CD4-positive, alpha-beta T cell (primary cell): ENCODE measurements around the gene SUPT6H. TPM values are rescaled to one million over a fixed set of nuclear protein-coding genes. Genes with fewer than 3 reads are reported as not detected.

Experiments used
- ATAC-seq: fragments of 200-7000 bp; cut with Tn5 transposase; one replicate; pipeline ENCODE4 v1.10.0; 2022; ENCODE audit warnings: mild to moderate bottlenecking; ENCODE audit not compliant: poor library complexity
- CTCF ChIA-PET: fragments of 350-600 bp; sonication (Branson Sonifier 250); formaldehyde crosslinking; loops from one replicate; lab custom pipeline; 2021; ENCODE audit warnings: antibody characterized with exemption, inconsistent platforms; lab: Charles Lee
- POLR2A ChIA-PET: fragments of 350-600 bp; sonication (Branson Sonifier 250); formaldehyde crosslinking; loops from one replicate; lab custom pipeline; 2021; ENCODE audit warnings: antibody characterized with exemption, inconsistent platforms; lab: Charles Lee
- DNase-seq, 14 experiments: peaks; one replicate each; pipeline ENCODE4 v3.0.0-alpha.2; 2013 to 2020; ENCODE audit warnings: mixed read lengths in 2 of 14
- H3K27ac ChIP-seq, 2 donors: one replicate each; pipeline versions ENCODE4 v1.5.1 to v1.7.0; 2013; ENCODE audit warnings: low read length in 2 of 2, low read depth in 1 of 2, mild to moderate bottlenecking in 1 of 2
- H3K27me3 ChIP-seq, 2 experiments: 1 replicate in 1 of 2; 2 replicates in 1 of 2; pipeline versions ENCODE4 v1.6.1 to v1.7.0; 2013; ENCODE audit warnings: low read length in 2 of 2, control low read depth in 1 of 2, mild to moderate bottlenecking in 1 of 2, moderate library complexity in 1 of 2; ENCODE audit not compliant: insufficient read depth in 2 of 2, control insufficient read depth in 1 of 2
- H3K36me3 ChIP-seq: one replicate; pipeline ENCODE4 v1.6.1; 2013; ENCODE audit warnings: low read length, control low read depth; ENCODE audit not compliant: insufficient read depth
- H3K4me1 ChIP-seq: one replicate; pipeline ENCODE4 v1.6.1; 2013; ENCODE audit warnings: low read length, control low read depth; ENCODE audit not compliant: insufficient read depth
- H3K4me3 ChIP-seq: one replicate; pipeline ENCODE4 v1.5.1; 2013; ENCODE audit warnings: mild to moderate bottlenecking, low read length, moderate library complexity
- H3K9me3 ChIP-seq, 2 experiments: 1 replicate in 1 of 2; 2 replicates in 1 of 2; pipeline versions ENCODE4 v1.6.1 to v1.7.0; 2013; ENCODE audit warnings: low read length in 2 of 2, mild to moderate bottlenecking in 2 of 2, control low read depth in 1 of 2, moderate library complexity in 1 of 2; ENCODE audit not compliant: control insufficient read depth in 1 of 2, insufficient read depth in 1 of 2
- H3K27ac Mint-ChIP-seq: one replicate; pipeline ENCODE4 v1.8.0; 2020; ENCODE audit warnings: mixed read lengths
- H3K27me3 Mint-ChIP-seq: one replicate; pipeline ENCODE4 v1.8.0; 2021; ENCODE audit warnings: mixed read lengths
- H3K36me3 Mint-ChIP-seq: one replicate; pipeline ENCODE4 v1.8.0; 2021; ENCODE audit warnings: low read depth, mixed read lengths
- H3K4me1 Mint-ChIP-seq: one replicate; pipeline ENCODE4 v1.8.0; 2021; ENCODE audit warnings: low read depth, mixed read lengths
- H3K4me3 Mint-ChIP-seq: one replicate; pipeline ENCODE4 v1.8.0; 2020; ENCODE audit warnings: mild to moderate bottlenecking, mixed read lengths
- H3K9me3 Mint-ChIP-seq: one replicate; pipeline ENCODE4 v1.8.0; 2020; ENCODE audit warnings: mixed read lengths
- intact Hi-C, 2 experiments: fragments of 100-400 bp; cut with DNase I in 1 of 2; cut with micrococcal nuclease in 1 of 2; formaldehyde crosslinking; loops; one replicate each; pipeline versions ENCODE4 v1.15.1 to v1.9.0; 2023 to 2025; cut with DNase I, micrococcal nuclease
- total RNA-seq, 174 experiments: library from RNA in 2 of 174; stranded (reverse) in 2 of 174; gene quantifications; one replicate each; pipeline ENCODE4 v1.2.3 and lab custom pipeline; 2021 to 2026
- TF ChIP-seq, protein P1 (sequence below): fragments of 200-600 bp; IDR thresholded peaks from one replicate; pipeline ENCODE4 v1.8.0; 2022; ENCODE audit warnings: antibody characterized with exemption, mild to moderate bottlenecking

SUPT6H gene
- total RNA-seq, 2 experiments from 2014 or later, result 149 to 151 TPM

DNA sequence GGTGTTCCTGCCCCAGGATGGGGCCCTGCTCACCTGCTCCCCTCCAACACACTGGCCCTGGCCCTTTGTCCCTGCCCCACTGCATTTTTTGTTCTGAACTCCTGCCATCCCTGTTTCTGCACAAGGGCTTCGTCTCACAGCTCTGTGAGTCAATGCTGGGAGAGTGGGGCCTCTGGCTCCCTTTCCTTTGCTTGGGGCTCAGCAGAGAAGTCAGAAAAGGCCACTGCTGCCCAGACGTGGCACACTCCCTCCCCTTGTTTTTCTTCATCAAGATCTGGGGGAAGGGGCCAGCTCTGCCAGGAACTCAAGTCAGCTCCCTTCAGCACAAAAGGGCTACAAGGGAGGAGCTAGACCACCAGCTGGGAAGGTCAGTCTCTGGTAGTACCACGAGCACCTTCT, 40.7 kb downstream of the SUPT6H start:
- Mint-ChIP-seq H3K27ac (no peak overlapping the region), H3K4me3 (no peak overlapping the region), H3K9me3 (no peaks in the 10 kb centered on the region), H3K4me1 (no peaks in the 10 kb centered on the region), H3K36me3 (peaks cover 65% of the 10 kb centered on the region), H3K27me3 (no peaks in the 10 kb centered on the region)
- H3K4me1 ChIP-seq, result no peaks in the 10 kb centered on the region
- H3K27me3 ChIP-seq, result no peaks in the 10 kb centered on the region
- CTCF ChIA-PET, result no interaction called here
- no peak for DNase-seq
- POLR2A ChIA-PET, result interaction anchor here (1.6 to 1.7 kb wide), 2 partner anchors 9 to 17 kb away, joined by 5 to 6 read pairs; partner anchors contain the start of genes PROCA1 and RPL23A
- no peak overlapping the region for H3K27ac ChIP-seq
- H3K9me3 ChIP-seq, result no peaks in the 10 kb centered on the region
- no peak overlapping the region for H3K4me3 ChIP-seq
- TF ChIP-seq, protein P1, sequence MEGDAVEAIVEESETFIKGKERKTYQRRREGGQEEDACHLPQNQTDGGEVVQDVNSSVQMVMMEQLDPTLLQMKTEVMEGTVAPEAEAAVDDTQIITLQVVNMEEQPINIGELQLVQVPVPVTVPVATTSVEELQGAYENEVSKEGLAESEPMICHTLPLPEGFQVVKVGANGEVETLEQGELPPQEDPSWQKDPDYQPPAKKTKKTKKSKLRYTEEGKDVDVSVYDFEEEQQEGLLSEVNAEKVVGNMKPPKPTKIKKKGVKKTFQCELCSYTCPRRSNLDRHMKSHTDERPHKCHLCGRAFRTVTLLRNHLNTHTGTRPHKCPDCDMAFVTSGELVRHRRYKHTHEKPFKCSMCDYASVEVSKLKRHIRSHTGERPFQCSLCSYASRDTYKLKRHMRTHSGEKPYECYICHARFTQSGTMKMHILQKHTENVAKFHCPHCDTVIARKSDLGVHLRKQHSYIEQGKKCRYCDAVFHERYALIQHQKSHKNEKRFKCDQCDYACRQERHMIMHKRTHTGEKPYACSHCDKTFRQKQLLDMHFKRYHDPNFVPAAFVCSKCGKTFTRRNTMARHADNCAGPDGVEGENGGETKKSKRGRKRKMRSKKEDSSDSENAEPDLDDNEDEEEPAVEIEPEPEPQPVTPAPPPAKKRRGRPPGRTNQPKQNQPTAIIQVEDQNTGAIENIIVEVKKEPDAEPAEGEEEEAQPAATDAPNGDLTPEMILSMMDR, result no peak
- peaks cover 58% of the 10 kb centered on the region for H3K36me3 ChIP-seq
- ATAC-seq, result no peak
- intact Hi-C loops, result no loop called here

DNA sequence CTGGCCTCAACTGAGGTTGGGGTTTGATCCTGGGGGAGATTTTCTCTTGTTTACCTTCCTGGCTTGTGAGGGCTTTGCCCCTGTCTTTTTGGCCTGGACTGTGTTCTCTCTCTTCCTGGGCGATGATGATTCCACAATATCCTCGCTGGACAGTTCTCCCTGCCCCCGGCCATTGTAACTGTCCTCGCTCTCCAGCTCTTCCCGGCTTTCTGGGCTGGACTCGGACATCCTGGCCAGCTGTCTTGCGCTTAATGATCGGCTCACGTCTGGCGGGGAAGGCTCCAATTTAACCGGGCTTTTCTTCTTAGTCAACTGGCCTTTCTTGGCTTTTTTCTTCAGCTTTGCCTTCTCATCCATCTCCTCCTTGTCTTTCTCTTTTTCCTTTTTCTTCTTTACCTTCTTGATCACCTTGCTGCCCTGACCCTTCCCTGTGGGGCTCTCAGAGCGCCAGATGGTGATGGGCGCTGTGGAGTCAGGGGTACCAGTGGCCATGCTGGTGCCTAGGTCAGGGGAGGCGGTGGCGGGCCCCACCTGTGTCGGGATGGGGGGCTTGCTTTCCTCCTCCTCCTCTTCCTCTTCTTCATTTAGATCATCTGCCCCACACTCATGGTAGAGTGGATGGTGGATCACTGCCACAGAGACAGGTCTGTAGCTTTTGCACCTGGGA, 41.7 kb downstream of the SUPT6H start:
- Mint-ChIP-seq H3K9me3 (no peaks in the 10 kb centered on the region), H3K36me3 (peaks cover 55% of the 10 kb centered on the region), H3K4me3 (no peak overlapping the region), H3K27me3 (no peaks in the 10 kb centered on the region), H3K27ac (no peak overlapping the region), H3K4me1 (no peaks in the 10 kb centered on the region)
- no peak for DNase-seq
- ATAC-seq, result no peak
- TF ChIP-seq, protein P1, result no peak
- Histone ChIP-seq H3K36me3 (peaks cover 49% of the 10 kb centered on the region), H3K9me3 (no peaks in the 10 kb centered on the region), H3K27me3 (no peaks in the 10 kb centered on the region), H3K4me1 (no peaks in the 10 kb centered on the region), H3K27ac (no peak overlapping the region), H3K4me3 (no peak overlapping the region)
- intact Hi-C loops, result no loop called here
- ChIA-PET CTCF (no interaction called here), POLR2A (no interaction called here)

- Mint-ChIP-seq H3K27ac (no peak overlapping the region), H3K4me3 (no peak overlapping the region), H3K36me3 (peaks cover 49% of the 10 kb centered on the region), H3K9me3 (no peaks in the 10 kb centered on the region), H3K27me3 (no peaks in the 10 kb centered on the region), H3K4me1 (no peaks in the 10 kb centered on the region)
- TF ChIP-seq, protein P1, result no peak
- DNase-seq (no peak), ATAC-seq (no peak)
- POLR2A ChIA-PET, result no interaction called here
- Histone ChIP-seq H3K27me3 (no peaks in the 10 kb centered on the region), H3K4me3 (no peak overlapping the region), H3K9me3 (no peaks in the 10 kb centered on the region), H3K27ac (no peak overlapping the region), H3K4me1 (no peaks in the 10 kb centered on the region), H3K36me3 (peaks cover 42% of the 10 kb centered on the region)
- CTCF ChIA-PET, result no interaction called here
- intact Hi-C loops, result no loop called here
Measured at GRCh38 chr17:28704219-28704858, 42.3 kb downstream of the SUPT6H start.
